Stimulated activated CD4-positive, alpha-beta T cell treated with anti-CD3 and anti-CD28 coated beads, Interleukin-1b, Interleukin-23, amount 100 ng/mL, for 24 hours (primary cell): ENCODE data around the gene CCSER1.
"Not testable (repeated sequence)": the region's sequence is repeated elsewhere in the genome, so short reads cannot be mapped to it uniquely, and the experiment has no call there.

Source experiments
- DNase-seq, 4 experiments: peaks; one replicate each; pipeline ENCODE4 v3.0.0-alpha.2; 2020; ENCODE audit warnings: low read depth in 4 of 4, low spot score in 1 of 4

CCSER1 gene

GRCh38 chr4:91114386-91114785 is 987.2 kb downstream of the CCSER1 start:
- DNase-seq: no peak

- no peak for DNase-seq
These were observed 989.7 kb downstream of the CCSER1 start for GRCh38 chr4:91116861-91117260.

- no peak for DNase-seq
These were observed 991.4 kb downstream of the CCSER1 start for GRCh38 chr4:91118597-91118996.

- no peak for DNase-seq
These were observed 996.5 kb downstream of the CCSER1 start for GRCh38 chr4:91123742-91124141.

GRCh38 chr4:91127192-91127591 is 1000.0 kb downstream of the CCSER1 start:
- no peak for DNase-seq

GRCh38 chr4:91127831-91128230 is 1000.6 kb downstream of the CCSER1 start:
- no peak for DNase-seq

- DNase-seq: no peak
These were observed 1001.3 kb downstream of the CCSER1 start for GRCh38 chr4:91128519-91128918.

GRCh38 chr4:91147067-91147466 is 1019.9 kb downstream of the CCSER1 start:
- no peak for DNase-seq

DNA sequence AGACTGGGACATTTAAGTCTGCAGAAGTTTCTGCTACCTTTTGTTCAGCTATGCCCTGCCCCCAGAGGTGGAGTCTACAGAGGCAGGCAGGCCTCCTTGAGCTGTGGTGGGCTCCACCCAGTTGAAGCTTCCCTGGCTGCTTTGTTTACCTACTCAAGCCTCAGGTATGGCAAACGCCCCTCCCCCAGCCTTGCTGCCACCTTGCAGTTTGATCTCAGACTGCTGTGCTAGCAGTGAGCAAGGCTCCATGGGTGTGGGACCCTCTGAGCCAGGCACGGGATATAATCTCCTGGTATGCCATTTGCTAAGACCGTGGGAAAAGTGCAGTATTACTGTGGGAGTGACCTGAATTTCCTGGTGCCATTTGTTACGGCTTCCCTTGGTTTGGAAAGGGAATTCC is 1026.8 kb downstream of the CCSER1 start:
- DNase-seq: not testable (repeated sequence)

DNA sequence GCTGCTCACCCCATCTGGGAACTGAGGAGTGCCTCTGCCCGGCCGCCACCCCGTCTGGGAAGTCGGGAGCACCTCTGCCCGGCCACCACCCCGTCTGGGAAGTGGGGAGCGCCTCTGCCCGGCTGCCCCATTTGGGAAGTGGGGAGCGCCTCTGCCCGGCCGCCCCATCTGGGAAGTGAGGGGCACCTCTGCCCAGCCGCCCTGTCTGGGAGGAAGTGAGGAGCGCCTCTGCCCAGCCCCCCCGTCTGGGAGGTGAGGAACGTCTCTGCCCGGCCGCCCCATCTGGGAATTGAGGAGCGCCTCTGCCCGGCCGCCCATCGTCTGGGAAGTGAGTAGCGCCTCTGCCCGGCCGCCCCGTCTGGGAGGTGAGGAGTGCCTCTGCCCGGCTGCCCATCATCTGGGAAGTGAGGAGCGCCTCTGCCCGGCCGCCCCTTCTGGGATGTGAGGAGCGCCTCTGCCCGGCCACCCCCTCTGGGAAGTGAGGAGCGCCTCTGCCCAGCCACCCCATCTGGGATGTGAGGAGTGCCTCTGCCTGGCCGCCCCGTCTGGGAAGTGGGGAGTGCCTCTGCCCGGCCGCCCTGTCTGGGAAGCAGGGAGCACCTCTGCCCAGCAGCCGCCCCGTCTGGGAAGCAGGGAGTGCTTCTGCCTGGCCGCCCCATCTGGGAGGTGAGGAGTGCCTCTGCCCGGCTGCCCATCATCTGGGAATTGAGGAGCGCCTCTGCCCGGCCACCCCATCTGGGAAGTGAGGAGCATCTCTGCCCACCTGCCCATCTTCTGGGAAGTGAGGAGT is 1040.9 kb downstream of the CCSER1 start:
- DNase-seq: not testable (repeated sequence)

- DNase-seq: no peak
These were observed 1043.6 kb downstream of the CCSER1 start for GRCh38 chr4:91170768-91171167.

- no peak for DNase-seq
These were observed 1044.0 kb downstream of the CCSER1 start for GRCh38 chr4:91171217-91171616.

- not testable (repeated sequence) for DNase-seq
These were observed 1057.9 kb downstream of the CCSER1 start for GRCh38 chr4:91185061-91185460.

- DNase-seq: no peak
These were observed 1071.8 kb downstream of the CCSER1 start for GRCh38 chr4:91198951-91199350.

GRCh38 chr4:91207535-91207934 is 1080.3 kb downstream of the CCSER1 start:
- DNase-seq: no peak

- DNase-seq: no peak
These were observed 1085.0 kb downstream of the CCSER1 start for GRCh38 chr4:91212211-91212610.

GRCh38 chr4:91217831-91218403 is 1090.7 kb downstream of the CCSER1 start:
- DNase-seq: not testable (repeated sequence)

- no peak for DNase-seq
These were observed 1093.1 kb downstream of the CCSER1 start for GRCh38 chr4:91220315-91220714.

DNA sequence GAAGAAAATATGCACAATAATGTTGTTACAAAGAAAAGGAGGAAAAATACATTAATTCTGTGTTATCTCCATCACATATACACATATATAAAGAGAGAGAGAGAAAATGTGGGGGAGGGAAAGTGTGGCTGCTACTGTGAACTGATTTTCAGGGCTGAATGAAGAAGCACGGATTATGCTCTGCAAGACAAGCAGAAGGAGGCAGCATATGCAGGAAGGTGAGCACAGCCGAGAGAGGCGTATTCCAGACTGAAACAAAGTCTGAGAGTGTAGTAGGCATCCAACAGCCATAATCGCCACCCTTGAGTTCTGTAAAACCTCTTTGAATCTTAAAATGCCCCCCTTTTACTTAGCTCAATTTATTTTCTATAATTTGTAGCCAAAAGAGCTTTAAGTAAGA is 1094.8 kb downstream of the CCSER1 start:
- DNase-seq: no peak

GRCh38 chr4:91226867-91227266 is 1099.7 kb downstream of the CCSER1 start:
- DNase-seq: no peak

- no peak for DNase-seq
These were observed 1101.5 kb downstream of the CCSER1 start for GRCh38 chr4:91228659-91229058.

DNA sequence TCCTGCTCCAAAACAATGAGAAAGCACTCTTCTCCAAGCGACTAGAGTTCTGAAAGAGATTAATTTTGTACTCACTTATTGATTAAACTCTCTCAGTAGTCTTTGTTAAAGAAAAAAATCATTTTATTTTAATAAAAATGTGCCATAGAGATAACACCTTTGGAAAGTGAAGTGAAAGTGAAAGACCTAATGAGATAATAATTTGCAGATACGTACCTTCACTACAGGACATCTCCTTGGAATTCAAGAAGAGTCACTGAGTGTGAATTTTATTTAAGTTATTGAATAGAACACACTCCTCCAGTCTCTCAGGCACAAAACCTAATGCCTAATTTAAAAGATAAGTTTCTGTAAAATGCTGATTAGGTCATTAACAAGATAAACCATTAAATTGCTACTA is 1106.0 kb downstream of the CCSER1 start:
- DNase-seq: no peak

DNA sequence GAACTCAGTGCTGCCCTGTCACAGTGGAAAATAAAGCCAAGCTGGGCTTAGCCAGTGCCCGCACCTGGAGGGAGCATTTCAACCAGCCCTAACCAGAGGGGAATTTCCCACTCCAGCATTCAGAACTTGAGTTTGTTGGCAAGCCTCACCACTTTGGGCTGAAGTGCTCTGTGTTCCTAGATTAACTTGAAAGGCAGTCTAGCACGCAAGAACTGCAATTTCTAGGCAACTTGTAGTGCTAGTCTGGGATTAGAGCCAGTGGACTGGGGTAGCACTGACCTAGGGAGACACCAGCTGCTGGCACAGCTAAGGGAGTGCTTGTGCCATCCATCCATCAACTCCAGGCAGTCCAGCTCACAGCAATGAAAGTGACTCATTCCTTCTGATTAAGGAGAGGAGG is 1115.9 kb downstream of the CCSER1 start:
- DNase-seq: no peak
